Measurements from ENCODE around the gene FBXO48.

- no peak for TF ChIP-seq EZH2 (IDR thresholded peaks at IDR 0.05; ENCODE audit: borderline replicate concordance, low read length)
- TF ChIP-seq CTCF (conservative IDR thresholded peaks at IDR 0.05 in 1 of 2, IDR thresholded peaks at IDR 0.05 in 1 of 2; ENCODE audit: extremely low read depth in 1 of 2, insufficient read depth in 1 of 2, low read depth in 1 of 2, low read length in 2 of 2): no peak
Measured at GRCh38 chr2:68512326-68512725, 45.2 kb upstream of the FBXO48 start.
